NCI-H2029 treated with DMSO at 0.1 percent for 48 hours (cell line): ENCODE measurements around the gene CIC.
"Not testable (repeated sequence)": the region's sequence is repeated elsewhere in the genome, so short reads cannot be mapped to it uniquely, and the experiment has no call there.

Source experiments
- DNase-seq: peaks from one replicate; lab custom pipeline; 2025; lab: John Stamatoyannopoulos, UW

CIC gene

DNA sequence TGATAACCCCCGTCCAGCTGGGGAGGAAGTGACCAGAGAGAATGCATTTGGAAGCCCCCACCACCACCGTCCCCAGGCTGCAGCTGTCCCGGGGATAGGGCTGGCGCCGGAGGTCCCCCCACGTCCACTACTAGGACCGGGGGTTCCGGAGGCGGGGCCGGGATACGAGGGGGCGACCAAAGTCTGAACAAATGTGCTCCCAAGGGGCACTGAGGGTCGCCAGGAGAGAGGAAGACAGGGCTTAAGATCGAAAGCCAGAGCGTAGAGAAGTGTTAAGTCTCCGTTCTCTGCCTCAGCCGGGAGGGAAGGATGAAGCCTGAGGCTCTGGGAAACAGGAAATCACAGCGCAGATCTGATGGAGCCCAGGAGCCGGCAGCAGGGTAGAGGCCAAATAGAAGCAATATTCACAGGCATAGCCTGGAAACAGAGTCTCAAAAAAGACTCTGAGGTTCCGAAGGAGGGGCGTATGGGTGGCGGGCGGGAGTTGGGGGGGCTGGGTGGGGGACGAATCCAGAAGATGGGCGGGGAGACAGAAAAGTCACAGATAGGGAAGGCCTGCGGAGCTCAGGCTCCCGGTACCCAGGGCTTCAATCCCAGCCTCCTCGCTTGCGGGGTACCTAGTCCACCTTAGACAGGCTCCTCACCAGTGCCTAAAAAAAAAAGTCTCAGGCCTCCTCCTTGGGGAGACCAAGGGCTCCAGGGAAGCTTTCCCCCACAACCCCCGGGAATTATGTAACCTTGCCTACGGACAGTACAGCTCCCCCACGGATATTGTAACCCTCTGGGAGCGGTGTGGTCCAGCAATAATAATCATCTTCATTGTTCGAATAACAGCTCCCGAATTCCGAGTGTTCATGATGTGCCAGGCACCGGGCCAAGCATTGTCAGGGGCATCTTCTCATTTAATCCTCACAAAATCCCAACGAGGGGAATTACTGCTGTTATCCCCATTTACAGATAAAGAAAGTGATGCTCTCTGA is 13.0 kb upstream of the CIC start:
- DNase-seq, result no peak

DNA sequence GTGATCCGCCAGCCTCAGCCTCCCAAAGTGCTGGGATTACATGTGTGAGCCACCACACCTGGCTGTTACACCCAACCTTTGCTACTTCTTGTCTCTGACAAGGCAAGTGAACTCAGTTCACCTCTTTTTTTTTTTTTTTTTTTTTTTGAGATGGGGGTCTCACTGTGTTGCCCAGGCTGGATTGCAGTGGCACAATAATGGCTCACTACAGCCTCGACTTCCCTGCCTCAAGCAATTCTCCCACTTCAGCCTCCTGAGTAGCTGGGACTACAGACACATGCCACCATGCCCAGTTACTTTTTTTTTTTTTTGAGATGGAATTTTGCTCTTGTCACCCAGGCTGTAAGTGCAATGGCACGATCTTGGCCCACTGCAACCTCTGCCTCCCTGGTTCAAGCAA is 11.2 kb upstream of the CIC start:
- not testable (repeated sequence) for DNase-seq

DNA sequence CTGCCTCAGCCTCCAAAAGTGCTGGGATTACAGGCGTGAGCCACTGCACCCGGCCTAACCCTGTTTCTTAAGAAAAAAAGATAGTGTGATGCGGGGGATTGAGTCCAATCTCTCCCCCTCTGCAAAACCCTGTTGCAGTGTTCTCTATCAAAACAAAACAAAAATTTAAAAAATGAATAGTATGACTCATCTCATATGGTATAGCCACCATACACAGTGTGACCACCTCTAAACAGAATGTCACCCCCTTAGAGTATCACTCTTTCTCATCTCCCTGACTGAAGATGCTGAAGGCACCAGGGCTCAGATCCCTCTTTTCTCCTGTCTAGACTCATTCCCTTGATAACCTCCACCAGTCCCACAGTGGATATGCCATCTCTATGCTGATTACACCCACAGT is 7.3 kb upstream of the CIC start:
- DNase-seq, result no peak

DNA sequence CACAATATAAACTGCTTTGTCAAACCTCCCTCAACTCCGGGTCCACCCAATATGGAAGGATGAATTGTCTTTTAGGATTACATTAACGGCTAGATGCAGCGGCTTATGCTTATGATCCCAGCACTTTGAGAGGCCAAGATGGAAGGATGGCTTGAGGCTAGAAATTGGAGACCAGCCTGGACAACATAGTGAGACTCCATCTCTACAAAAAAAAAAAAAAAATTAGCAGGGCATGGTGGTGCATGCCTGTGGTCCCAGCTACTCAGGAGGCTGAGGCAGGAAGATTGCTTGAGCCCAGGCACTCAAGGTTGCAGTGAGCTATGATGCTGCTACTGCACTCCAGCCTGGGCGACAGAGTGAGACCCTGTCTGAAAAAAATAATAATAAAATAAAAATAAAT is 2.9 kb upstream of the CIC start:
- not testable (repeated sequence) for DNase-seq

DNA sequence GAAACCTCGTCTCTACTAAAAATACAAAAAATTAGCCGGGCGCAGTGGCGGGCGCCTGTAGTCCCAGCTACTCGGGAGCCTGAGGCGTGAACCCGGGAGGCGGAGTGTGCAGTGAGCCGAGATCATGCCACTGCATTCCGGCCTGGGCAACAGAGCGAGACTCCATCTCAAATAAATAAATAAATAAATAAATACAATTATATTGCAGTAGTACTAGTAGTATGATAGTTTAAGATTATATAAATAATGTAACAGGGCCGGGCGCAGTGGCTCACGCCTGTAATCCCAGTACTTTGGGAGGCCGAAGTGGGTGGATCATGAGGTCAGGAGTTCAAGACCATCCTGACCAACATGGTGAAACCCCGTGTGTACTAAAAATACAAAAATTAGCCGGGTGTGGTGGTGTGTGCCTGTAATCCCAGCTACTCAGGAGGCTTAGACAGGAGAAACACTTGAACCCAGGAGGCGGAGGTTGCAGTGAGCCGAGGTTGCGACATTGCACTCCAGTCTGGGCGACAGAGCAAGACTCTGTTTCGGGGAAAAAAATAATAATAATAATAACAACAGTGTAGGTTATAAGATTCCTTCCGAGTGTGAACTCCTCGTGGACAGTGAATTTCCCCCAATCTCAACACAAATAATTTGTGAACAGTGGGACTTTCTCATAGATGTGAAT is 2.0 kb upstream of the CIC start:
- DNase-seq, result not testable (repeated sequence)

DNA sequence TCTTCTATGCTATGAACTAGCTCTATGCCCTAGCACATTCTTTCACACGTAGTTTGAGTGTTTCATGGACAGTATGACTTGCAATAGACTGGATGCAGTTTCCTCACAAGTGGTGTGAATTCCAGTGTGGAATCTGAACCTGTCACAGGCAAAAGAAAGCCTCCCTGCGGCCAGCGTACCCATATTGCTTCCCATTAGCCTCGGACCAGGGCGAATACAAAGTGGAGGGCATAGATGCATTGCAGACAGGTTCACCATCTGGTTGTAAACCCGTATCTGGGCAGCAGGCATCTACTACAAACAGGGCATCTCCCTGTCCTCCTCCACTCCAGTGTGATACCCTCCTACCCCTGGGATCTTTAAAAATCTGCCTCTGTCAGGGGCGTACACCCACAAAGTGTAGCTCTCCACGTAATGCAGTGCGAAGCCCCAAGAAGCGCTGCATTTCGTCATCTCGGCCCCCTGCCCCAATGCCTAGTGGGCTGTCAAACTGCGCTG is 1.4 kb upstream of the CIC start:
- no peak for DNase-seq

DNA sequence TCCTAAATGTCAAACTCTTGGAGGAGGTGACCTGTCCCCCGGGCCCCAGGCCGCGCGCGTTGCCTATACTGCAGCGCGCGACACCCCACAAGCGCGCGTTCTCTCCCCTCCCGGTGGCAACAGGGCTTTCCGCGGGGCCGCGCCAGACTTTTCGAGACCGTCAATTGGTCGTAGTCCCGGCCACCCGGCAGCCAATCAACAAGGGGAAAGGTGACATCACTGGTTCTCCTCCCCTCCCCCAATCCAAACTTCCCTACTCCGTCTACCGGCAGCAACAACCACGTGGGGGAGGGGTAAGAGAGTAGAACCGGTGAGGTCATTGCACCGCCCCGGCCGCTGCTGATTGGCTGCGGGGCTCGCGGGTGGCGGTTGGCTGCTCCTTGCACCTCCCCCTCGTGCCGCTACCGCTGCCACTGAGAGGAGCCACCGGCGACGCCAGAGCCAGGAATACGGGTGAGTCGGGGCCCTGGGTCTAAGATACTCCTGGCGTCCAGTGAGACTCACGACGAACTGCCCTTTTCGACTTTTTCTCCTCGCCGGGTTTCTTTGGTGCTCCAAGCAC is 829 bp upstream of the CIC start:
- DNase-seq, result peak; percentile 99

DNA sequence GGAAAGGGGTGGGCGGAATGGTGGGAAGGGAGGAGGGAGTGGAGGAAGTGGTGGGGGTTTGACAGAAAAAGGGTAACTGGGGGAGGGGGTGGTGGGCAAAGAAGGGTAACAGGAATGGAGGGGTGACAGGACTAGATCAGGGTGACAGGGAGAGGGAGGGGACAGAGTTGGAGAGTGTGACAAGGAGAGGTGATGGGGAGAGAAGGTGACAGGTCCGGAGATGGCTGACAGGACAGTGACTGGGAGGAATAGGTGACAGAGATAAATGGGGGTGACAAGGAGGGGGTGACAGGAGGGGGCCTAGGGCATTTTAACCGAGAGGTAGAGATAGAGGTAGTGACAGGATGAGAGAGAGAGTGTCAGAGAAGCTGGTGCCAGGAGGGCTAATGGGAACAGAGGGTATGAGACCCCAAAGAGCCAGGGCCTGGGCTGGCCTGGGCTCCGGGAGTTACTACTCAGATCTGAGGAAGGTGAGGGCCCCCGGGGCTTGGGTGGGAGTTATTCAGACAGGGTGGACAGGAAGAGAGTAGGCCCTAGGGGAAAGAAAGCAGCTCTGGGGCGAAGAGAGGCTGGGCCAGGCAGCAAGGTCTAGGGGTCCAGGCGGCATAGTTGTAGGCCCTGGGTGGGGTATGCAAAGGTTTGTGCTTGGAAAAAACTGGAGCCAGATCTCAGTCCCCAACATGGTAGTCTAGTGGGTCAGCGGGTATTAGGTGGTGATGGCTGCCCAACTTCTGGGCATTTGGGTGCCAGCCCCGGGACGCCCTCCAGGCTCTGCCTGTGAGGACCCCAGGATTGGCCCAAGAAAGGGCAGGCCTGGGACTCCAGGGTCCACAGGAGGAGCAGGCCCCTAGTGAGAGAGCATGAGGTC is 660 bp downstream of the CIC start:
- DNase-seq, result no peak

DNA sequence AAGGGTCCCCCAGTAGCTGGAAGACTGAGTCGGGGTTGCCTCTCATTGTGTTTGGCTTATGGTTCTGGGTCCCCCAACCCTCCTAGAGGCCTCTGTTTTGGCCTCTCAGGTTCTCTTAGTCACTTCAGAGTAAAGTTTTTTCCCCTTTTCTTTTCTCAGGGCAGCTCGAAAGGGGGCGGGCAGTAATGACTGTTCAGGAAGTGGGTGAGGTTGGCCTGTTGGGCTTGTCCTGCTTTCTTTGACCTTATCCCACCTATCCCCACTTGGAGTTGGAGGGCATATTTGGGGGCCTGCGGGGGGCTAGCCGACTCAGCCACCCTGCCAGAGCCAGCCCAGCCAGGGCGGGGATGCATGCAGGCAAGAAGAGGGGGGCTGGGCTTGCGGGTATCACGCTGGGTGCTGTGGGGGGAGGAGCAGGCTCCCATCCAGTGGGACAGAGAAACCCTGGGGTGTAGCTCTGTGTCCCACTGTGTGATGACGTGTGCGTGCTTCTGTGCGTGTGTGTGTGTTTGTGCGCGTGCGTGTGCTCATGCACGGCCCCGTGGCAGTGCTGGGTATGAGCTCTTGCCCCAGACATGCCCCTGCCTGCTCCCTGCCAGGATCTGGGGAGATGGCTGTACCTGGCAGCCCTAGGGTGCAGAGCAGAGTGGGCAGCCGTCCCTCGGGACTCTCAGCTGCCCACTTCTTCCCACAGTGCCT is 1.4 kb downstream of the CIC start:
- DNase-seq, result no peak

DNA sequence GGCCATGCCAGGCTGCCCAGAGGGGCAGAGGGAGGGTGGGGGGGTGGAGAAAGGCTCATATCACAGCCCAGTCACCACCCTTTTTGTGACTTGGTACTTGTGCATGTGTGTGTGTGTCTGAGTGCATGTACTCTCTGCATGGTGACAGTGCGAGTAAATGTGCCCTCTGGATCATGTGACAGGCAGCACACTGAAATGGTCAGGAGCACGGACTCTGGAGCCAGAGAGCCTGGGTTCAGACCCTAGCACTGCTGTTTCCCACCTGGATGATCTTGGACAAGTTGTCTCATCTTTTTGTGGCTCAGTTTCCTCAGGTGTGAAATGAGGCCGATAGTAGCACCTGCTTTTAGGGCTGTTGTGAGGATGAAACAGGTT is 2.0 kb downstream of the CIC start:
- DNase-seq, result no peak

DNA sequence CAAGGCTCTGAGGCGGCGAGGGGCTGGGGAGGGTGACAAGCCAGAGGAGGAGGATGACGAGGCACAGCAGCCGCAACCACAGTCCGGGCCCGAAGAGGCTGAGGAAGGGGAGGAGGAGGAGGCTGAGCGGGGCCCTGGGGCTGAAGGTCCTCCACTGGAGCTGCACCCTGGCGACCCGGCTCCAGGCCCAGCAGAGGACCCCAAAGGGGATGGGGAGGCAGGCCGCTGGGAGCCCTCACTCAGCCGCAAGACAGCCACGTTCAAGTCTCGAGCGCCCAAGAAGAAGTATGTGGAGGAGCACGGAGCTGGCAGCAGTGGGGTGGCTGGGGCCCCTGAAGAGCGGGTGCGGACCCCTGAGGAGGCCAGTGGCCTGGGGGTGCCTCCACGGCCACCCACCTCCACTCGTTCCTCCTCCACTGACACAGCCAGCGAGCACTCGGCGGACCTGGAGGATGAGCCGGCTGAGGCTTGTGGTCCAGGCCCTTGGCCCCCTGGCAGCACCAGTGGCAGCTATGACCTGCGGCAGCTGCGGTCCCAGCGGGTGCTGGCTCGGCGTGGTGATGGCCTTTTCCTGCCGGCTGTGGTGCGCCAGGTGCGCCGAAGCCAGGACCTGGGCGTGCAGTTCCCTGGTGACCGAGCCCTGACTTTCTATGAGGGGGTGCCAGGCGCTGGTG is 2.9 kb downstream of the CIC start:
- no peak for DNase-seq

DNA sequence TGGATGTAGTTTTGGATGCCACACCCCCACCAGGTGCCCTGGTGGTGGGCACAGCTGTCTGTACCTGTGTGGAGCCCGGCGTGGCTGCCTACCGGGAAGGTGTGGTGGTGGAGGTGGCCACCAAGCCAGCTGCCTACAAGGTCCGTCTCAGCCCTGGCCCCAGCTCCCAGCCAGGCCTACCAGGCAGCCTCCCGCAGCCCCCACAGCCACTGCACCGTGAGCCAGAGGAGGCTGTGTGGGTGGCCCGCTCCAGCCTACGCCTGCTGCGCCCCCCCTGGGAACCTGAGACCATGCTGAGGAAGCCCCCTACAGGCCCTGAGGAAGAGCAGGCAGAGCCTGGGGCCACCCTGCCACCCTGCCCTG is 3.5 kb downstream of the CIC start:
- no peak for DNase-seq

DNA sequence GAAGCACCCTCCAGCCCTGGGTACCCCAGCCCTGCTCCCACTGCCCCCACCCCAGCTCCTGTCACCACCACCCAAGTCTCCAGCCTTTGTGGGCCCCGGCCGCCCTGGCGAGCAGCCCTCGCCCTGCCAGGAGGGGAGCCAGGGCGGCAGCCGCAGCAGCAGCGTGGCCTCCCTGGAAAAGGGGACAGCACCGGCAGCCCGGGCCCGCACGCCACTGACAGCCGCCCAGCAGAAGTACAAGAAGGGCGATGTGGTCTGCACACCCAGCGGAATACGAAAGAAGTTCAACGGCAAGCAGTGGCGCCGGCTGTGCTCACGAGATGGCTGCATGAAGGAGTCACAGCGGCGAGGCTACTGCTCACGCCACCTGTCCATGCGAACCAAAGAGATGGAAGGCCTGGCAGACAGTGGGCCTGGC is 3.9 kb downstream of the CIC start:
- no peak for DNase-seq

DNA sequence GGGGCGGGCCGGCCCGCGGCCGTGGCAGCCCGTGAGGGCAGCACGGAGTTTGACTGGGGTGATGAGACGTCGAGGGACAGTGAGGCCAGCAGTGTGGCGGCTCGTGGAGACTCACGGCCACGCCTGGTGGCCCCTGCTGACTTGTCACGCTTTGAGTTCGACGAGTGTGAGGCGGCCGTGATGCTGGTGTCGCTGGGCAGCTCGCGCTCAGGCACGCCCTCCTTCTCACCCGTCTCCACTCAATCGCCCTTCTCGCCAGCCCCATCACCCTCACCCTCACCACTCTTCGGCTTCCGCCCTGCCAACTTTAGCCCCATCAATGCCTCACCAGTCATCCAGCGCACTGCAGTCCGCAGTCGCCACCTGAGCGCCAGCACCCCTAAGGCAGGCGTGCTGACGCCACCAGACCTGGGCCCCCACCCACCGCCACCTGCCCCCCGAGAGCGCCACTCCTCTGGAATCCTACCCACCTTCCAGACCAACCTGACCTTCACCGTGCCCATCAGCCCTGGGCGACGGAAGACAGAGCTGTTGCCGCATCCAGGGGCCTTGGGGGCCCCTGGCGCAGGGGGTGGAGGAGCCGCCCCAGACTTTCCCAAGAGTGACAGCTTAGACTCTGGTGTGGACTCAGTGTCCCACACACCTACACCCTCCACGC is 4.5 kb downstream of the CIC start:
- no peak for DNase-seq

DNA sequence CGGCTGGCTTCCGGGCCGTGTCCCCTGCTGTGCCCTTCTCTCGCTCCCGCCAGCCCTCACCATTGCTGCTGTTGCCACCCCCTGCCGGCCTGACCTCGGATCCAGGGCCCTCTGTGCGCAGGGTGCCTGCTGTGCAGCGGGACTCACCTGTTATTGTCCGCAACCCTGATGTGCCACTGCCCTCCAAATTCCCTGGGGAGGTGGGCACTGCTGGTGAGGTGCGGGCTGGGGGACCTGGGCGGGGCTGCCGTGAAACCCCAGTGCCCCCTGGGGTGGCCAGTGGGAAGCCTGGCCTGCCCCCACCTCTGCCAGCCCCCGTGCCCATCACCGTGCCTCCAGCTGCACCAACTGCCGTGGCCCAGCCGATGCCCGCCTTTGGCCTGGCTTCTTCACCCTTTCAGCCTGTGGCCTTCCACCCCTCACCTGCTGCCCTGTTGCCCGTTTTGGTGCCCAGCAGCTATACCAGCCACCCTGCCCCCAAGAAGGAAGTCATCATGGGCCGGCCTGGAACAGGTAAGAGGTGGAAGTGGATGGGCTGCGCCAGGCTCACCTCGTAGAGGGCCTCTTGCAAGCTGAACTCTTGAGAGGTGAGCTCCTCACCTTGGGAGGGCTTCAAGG is 5.1 kb downstream of the CIC start:
- DNase-seq, result no peak

DNA sequence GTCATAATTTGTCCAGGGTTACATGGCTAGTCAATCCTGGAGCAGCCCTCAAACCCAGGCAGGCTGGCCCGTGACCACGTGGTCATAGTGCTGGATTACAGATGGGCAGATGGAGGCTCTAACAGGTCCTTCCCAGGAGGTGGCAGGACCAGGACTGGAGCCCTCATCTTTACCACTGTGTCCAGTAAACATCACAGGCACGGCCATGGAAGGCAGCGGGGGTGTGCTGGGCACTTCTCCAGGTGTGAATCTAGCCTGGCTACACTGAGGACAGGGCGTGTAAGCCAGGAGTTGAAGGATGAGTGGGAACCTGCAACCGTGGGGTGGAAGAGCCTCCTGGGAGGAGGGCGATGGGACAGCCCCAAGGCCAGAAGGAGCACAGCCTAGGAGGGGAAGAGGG is 6.1 kb downstream of the CIC start:
- DNase-seq, result no peak

DNA sequence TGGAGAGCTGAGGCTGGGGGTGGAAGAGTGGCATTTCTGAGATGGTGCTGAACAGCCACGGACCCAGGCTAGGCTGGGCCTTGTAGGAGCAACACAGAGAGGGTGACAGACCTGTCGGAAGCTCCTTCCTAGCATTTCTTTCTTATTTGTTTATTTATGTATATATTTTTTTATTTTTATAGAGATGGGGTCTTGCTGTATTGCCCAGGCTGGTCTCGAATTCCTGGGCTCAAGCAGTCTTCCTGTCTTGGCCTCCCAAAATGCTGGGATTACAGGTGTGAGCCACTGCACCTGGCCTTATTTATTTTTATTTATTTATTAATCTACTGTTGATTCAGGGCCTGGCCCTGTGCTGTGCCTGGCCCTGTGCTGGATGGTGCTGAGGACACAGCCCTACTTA is 6.5 kb downstream of the CIC start:
- no peak for DNase-seq

DNA sequence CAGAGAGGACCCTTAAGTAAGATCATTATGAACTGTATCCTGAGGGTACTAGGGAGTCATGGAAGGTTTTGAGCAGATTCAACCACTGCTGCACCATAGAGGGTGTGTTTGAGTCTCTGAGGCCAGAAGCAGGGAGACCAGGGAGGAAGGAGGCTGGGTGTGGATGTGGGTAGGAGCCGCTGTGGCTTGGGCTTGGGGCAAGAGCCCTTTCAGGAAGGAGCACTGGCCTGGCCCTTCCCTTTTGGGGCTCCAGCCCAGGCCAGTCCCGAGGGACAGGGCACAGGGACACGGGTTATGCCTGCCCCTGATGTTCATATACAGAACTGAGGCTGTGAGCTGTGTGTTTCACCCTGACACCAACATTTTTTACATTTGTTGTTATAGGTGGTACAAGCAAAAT is 7.2 kb downstream of the CIC start:
- DNase-seq, result no peak

DNA sequence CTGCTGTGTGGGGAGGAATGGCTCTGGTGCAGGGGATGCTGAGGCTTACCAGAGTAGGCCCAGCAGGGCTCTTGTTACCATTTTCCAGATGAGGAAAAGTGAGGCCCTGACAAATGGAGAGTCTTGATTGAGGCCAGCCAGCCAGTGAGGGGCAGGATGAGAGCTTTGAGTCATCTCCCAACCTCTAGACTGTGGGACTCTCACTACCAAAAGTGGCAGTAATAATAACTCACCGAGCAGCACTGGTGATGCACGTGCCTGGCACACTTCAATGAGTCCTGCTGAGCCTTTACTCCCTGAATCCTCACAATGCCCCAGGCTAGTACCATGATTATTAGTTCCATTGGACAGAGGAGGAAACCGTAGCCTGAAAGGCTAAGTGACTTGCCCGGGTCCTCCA is 7.8 kb downstream of the CIC start:
- no peak for DNase-seq
